Esophagus squamous epithelium (tissue), 4 donors: ENCODE results near the gene SPTBN4.

Experiments
- POLR2A ChIP-seq, 4 donors: fragments of 450-650 bp; IDR thresholded peaks; one replicate each; pipeline ENCODE4 v1.6.1; 2017; ENCODE audit warnings: antibody characterized with exemption in 4 of 4, mild to moderate bottlenecking in 4 of 4, moderate library complexity in 3 of 4
- TF ChIP-seq, protein P1 (sequence below), 6 experiments: fragments of 450-650 bp in 4 of 6; fragments of 200-600 bp in 2 of 6; sonication (generic) in 2 of 6; IDR thresholded peaks; one replicate each; pipeline ENCODE4 v1.5.1; 2016 to 2019; ENCODE audit warnings: antibody characterized with exemption in 6 of 6, mild to moderate bottlenecking in 4 of 6, moderate library complexity in 4 of 6

DNA sequence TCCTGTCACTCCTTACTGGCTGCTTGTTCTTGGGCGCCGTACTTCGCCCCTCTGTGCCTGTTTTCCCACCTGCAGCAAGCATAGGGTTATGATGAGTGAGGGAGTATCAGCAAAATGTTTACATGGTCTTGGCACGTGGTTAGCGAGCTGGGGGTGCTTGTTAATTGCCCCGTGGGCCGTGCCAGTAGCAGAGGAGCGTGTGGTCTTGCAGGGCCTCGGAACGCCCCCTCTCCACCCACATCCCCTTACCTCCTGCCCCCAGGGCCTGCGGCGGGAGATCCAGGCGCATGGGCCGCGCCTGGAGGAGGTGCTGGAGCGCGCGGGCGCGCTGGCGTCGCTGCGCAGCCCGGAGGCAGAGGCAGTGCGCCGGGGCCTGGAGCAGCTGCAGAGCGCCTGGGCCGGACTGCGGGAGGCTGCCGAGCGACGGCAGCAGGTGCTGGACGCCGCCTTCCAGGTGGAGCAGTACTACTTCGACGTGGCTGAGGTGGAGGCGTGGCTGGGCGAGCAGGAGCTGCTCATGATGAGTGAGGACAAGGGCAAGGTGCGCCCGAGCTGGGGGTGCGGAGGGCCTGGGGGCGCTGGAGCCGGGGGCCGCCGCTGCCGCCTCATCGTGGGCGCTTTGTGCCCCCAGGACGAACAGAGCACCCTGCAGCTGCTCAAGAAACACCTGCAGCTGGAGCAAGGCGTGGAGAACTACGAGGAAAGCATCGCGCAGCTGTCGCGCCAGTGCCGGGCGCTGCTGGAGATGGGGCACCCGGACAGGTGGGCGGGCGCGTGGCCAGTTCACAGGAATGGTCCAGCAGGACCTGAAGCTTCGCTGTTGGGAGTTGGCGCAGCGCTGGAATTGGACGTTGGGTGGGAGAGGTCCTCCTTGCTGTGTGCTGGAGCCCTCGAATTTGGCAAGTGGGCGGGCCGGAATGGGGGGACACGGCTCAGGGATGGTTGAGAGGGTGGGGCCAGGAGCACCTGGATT lies 87.4 kb downstream of the SPTBN4 start:
- TF ChIP-seq, protein P1, sequence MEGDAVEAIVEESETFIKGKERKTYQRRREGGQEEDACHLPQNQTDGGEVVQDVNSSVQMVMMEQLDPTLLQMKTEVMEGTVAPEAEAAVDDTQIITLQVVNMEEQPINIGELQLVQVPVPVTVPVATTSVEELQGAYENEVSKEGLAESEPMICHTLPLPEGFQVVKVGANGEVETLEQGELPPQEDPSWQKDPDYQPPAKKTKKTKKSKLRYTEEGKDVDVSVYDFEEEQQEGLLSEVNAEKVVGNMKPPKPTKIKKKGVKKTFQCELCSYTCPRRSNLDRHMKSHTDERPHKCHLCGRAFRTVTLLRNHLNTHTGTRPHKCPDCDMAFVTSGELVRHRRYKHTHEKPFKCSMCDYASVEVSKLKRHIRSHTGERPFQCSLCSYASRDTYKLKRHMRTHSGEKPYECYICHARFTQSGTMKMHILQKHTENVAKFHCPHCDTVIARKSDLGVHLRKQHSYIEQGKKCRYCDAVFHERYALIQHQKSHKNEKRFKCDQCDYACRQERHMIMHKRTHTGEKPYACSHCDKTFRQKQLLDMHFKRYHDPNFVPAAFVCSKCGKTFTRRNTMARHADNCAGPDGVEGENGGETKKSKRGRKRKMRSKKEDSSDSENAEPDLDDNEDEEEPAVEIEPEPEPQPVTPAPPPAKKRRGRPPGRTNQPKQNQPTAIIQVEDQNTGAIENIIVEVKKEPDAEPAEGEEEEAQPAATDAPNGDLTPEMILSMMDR (IDR thresholded peaks at IDR 0.05), result no peak
- no peak for TF ChIP-seq POLR2A (IDR thresholded peaks at IDR 0.05)
